GM12878 (cell line): Measurements from ENCODE around the gene DLX5. TPM values are rescaled to one million over a fixed set of nuclear protein-coding genes. Genes with fewer than 3 reads are reported as not detected.

Source experiments
- ATAC-seq: fragments of 200-7000 bp; cut with Tn5 transposase; 3 replicates; pipeline ENCODE4 v1.9.1; 2020; ENCODE audit warnings: mild to moderate bottlenecking, moderate library complexity
- BruUV-seq: library from RNA; stranded (reverse); fragments of 400-500 nt; replicated peaks from 2 replicates; lab custom pipeline; 2021; lab: Mats Ljungman, UMichigan
- CTCF ChIA-PET: fragments of 300-600 bp; sonication (Branson Sonifier 250); formaldehyde crosslinking; extraction: SDS; loops from one replicate; lab custom pipeline; 2021; ENCODE audit warnings: inconsistent platforms; lab: Yijun Ruan, JAX
- POLR2A ChIA-PET: fragments of 350-600 bp; formaldehyde crosslinking; extraction: SDS; loops from one replicate; lab custom pipeline; 2021; ENCODE audit warnings: inconsistent platforms; lab: Charles Lee
- RAD21 ChIA-PET: fragments of 300-600 bp; sonication (Branson Sonifier 250); formaldehyde crosslinking; loops from one replicate; lab custom pipeline; 2023; ENCODE audit warnings: antibody characterized with exemption; ENCODE audit not compliant: unreplicated experiment; lab: Charles Lee
- SMC1A ChIA-PET: fragments of 300-600 bp; sonication (Branson Sonifier 250); formaldehyde crosslinking; loops from one replicate; lab custom pipeline; 2023; ENCODE audit not compliant: unreplicated experiment, uncharacterized antibody; lab: Charles Lee
- DNase-seq: peaks from one replicate; pipeline ENCODE4 v3.0.0-alpha.2; 2011; ENCODE audit warnings: low read depth, low spot score
- FAIRE-seq: peaks from 3 replicates; lab custom pipeline; 2011; peaks lifted over from hg19 to GRCh38; lab: Jason Lieb, UNC
- H2AFZ ChIP-seq: 2 replicates; pipeline ENCODE4 v1.6.0; 2011; ENCODE audit warnings: low read depth, low read length, control low read depth; ENCODE audit not compliant: control insufficient read depth
- H3K27ac ChIP-seq: 2 replicates; pipeline ENCODE4 v1.5.1; 2011; ENCODE audit warnings: control low read depth; ENCODE audit not compliant: control insufficient read depth, insufficient read depth
- H3K27me3 ChIP-seq, 2 experiments: replicated peaks in 1 of 2; 2 replicates each; pipeline versions ENCODE4 v1.6.0 to v1.6.1; 2011; ENCODE audit warnings: low read length in 1 of 2; ENCODE audit not compliant: control insufficient read depth in 2 of 2, insufficient read depth in 2 of 2
- H3K36me3 ChIP-seq, 2 experiments: 2 replicates each; pipeline ENCODE4 v1.5.1; 2011; ENCODE audit warnings: low read length in 1 of 2; ENCODE audit not compliant: control insufficient read depth in 2 of 2, insufficient read depth in 2 of 2
- H3K4me1 ChIP-seq: 2 replicates; pipeline ENCODE4 v1.6.1; 2011; ENCODE audit warnings: mild to moderate bottlenecking, low read length, moderate library complexity, mixed read lengths; ENCODE audit not compliant: control insufficient read depth, insufficient read depth
- H3K4me2 ChIP-seq: 2 replicates; pipeline ENCODE4 v1.6.0; 2011; ENCODE audit warnings: control low read depth; ENCODE audit not compliant: control insufficient read depth, insufficient read depth
- H3K4me3 ChIP-seq: fragments of 200-600 bp; sonication (generic); 2 replicates; pipeline ENCODE4 v1.5.1; 2016
- H3K79me2 ChIP-seq: 2 replicates; pipeline ENCODE4 v1.6.0; 2011; ENCODE audit warnings: low read length; ENCODE audit not compliant: control insufficient read depth, insufficient read depth
- H3K9ac ChIP-seq: 2 replicates; pipeline ENCODE4 v1.8.0; 2011; ENCODE audit warnings: low read length, control low read depth, mixed read lengths; ENCODE audit not compliant: control insufficient read depth, insufficient read depth
- H3K9me3 ChIP-seq: replicated peaks from 3 replicates; pipeline ENCODE4 v1.5.1; 2011; ENCODE audit warnings: mild to moderate bottlenecking, low read length; ENCODE audit not compliant: control insufficient read depth, insufficient read depth
- H4K20me1 ChIP-seq: 2 replicates; pipeline ENCODE4 v1.6.0; 2011; ENCODE audit not compliant: control insufficient read depth, insufficient read depth
- BCL11A ChIP-seq: IDR thresholded peaks from 2 replicates; pipeline ENCODE4 v1.6.1; 2011; ENCODE audit warnings: low read depth, low read length
- BRCA1 ChIP-seq: IDR thresholded peaks from 2 replicates; pipeline ENCODE4 v1.6.1; 2011; ENCODE audit warnings: low read depth, low read length, improper control_type of control experiment
- CEBPB ChIP-seq, 2 experiments: fragments of 150-350 bp in 1 of 2; IDR thresholded peaks; 2 replicates each; pipeline ENCODE4 v1.6.1; 2012 to 2014; ENCODE audit warnings: low read depth in 2 of 2, low read length in 2 of 2, borderline replicate concordance in 1 of 2, inconsistent platforms in 1 of 2
- CHD2 ChIP-seq: IDR thresholded peaks from 2 replicates; pipeline ENCODE4 v1.6.1; 2011; ENCODE audit warnings: low read depth, low read length, improper control_type of control experiment, borderline replicate concordance
- IRF4 ChIP-seq: IDR thresholded peaks from 2 replicates; pipeline ENCODE4 v1.6.1; 2011; ENCODE audit warnings: low read depth, low read length
- KAT2A ChIP-seq: conservative IDR thresholded peaks from 2 replicates; pipeline ENCODE4 v1.6.1; 2011; ENCODE audit warnings: low read depth, low read length; ENCODE audit not compliant: control insufficient read depth
- NFIC ChIP-seq: IDR thresholded peaks from 2 replicates; pipeline ENCODE4 v1.6.1; 2012; ENCODE audit warnings: low read depth, mild to moderate bottlenecking, inconsistent platforms, low read length, moderate library complexity
- NFXL1 ChIP-seq: fragments of 450-650 bp; IDR thresholded peaks from 2 replicates; pipeline ENCODE4 v1.6.1; 2017; ENCODE audit warnings: antibody characterized with exemption, mild to moderate bottlenecking, borderline replicate concordance
- PRDM15 ChIP-seq: fragments of 450-650 bp; formaldehyde crosslinking; IDR thresholded peaks from 2 replicates; pipeline ENCODE4 v1.4.0; 2020; ENCODE audit warnings: mild to moderate bottlenecking, moderate library complexity
- RAD21 ChIP-seq: IDR thresholded peaks from 2 replicates; pipeline ENCODE4 v1.6.1; 2011; ENCODE audit warnings: mild to moderate bottlenecking, low read depth, low read length, moderate library complexity; ENCODE audit not compliant: insufficient read depth
- SMARCA5 ChIP-seq: fragments of 450-650 bp; IDR thresholded peaks from 2 replicates; pipeline ENCODE4 v1.6.1; 2017; ENCODE audit warnings: mild to moderate bottlenecking
- SREBF1 ChIP-seq: IDR thresholded peaks from 2 replicates; pipeline ENCODE4 v1.6.1; 2012; ENCODE audit warnings: mild to moderate bottlenecking, low read length
- TAF1 ChIP-seq: IDR thresholded peaks from 2 replicates; pipeline ENCODE4 v1.6.1; 2011; ENCODE audit warnings: mild to moderate bottlenecking, low read depth, low read length, borderline replicate concordance
- TCF3 ChIP-seq: IDR thresholded peaks from 2 replicates; pipeline ENCODE4 v1.6.1; 2012; ENCODE audit warnings: low read depth, mild to moderate bottlenecking, low read length, borderline replicate concordance; ENCODE audit not compliant: insufficient read depth
- WRNIP1 ChIP-seq: IDR thresholded peaks from 2 replicates; pipeline ENCODE4 v1.6.1; 2011; ENCODE audit warnings: low read depth, low read length, improper control_type of control experiment, borderline replicate concordance
- ZNF384 ChIP-seq: IDR thresholded peaks from 2 replicates; pipeline ENCODE4 v1.6.1; 2012; ENCODE audit warnings: low read depth, mild to moderate bottlenecking, low read length, improper control_type of control experiment, borderline replicate concordance
- ZNF592 ChIP-seq: fragments of 450-650 bp; IDR thresholded peaks from 2 replicates; pipeline ENCODE4 v1.6.1; 2017; ENCODE audit warnings: mild to moderate bottlenecking, moderate library complexity
- WGBS: methylation state at CpG from one replicate; pipeline ENCODE4 v1.1.6; 2016; ENCODE audit warnings: low lambda C conversion rate; ENCODE audit not compliant: insufficient replicate concordance, insufficient coverage; ENCODE audit errors: missing lambda C conversion rate; 5-methylcytosine and 5-hydroxymethylcytosine counted together
- in situ Hi-C: fragments of 300-500 bp; cut with MboI; formaldehyde crosslinking; loops from 9 replicates; pipeline ENCODE4 v1.14.3; 2018; ENCODE audit warnings: mixed read lengths
- intact Hi-C: fragments of 100-400 bp; cut with micrococcal nuclease; formaldehyde crosslinking; loops from one replicate; pipeline ENCODE4 v1.14.2; 2022; ENCODE audit not compliant: unreplicated experiment
- polyA plus RNA-seq, 11 experiments: library from polyadenylated mRNA; depleted of rRNA in 4 of 11; unstranded in 6 of 11; stranded (reverse) in 5 of 11; fragments of >200 nt; fragmentation: Nextera tagmentation in 4 of 11; fragmentation: Illumina TruSeq in 1 of 11; extraction: Ambion mirVana in 4 of 11; extraction: Trizol in 1 of 11; gene quantifications; 1 replicate in 1 of 11; 2 replicates in 10 of 11; pipeline versions ENCODE4 v1.2.1 to v1.2.3, GENCODE V29; 2011 to 2016; ENCODE audit warnings: inconsistent platforms in 2 of 11, missing spikeins in 2 of 11, low read depth in 1 of 11
- total RNA-seq, 4 experiments: library from RNA; depleted of rRNA in 3 of 4; stranded (reverse); fragments of >200 nt in 3 of 4; fragmentation: Illumina TruSeq in 1 of 4; extraction: Trizol in 1 of 4; gene quantifications; 2 replicates each; pipeline versions ENCODE4 v1.2.1 to v1.2.3, GENCODE V29; 2013 to 2021

Gene DLX5
- total and polyA plus RNA-seq, 10 of the 15 experiments (the other 5 are each of a cell fraction or from before 2014, with no cell fraction given), result not detected

GRCh38 chr7:97008275-97008917, 16.2 kb downstream of the DLX5 start:
- ChIA-PET POLR2A (no interaction called here), CTCF (interaction anchor here (1.5 kb wide), 1 partner anchor 19 kb away, joined by 5 read pairs; no protein-coding TSS in a partner anchor), SMC1A (no interaction called here), RAD21 (no interaction called here)
- Histone ChIP-seq H3K4me1 (no peaks in the 10 kb centered on the region), H2AFZ (no peak overlapping the region), H3K36me3 (no peaks in the 10 kb centered on the region), H3K9ac (no peak overlapping the region), H3K27ac (no peak overlapping the region), H3K79me2 (no peaks in the 10 kb centered on the region), H3K4me2 (no peak overlapping the region), H4K20me1 (no peaks in the 10 kb centered on the region), H3K9me3 (peaks cover 2% of the 10 kb centered on the region; the same call in 2 of the 3 replicates), H3K27me3 (peaks cover 10 to 26% of the 10 kb centered on the region in 2 experiments; a peak in 3 of 4 replicates), H3K4me3 (no peak overlapping the region)
- WGBS, result 41% methylated on average over 3 of the region's 3 CpGs
- in situ Hi-C loops, result no loop called here
- ATAC-seq (no peak), DNase-seq (no peak), FAIRE-seq (no peak)
- intact Hi-C loops, result no loop called here
- BruUV-seq, result no TSS peak
- TF ChIP-seq WRNIP1, result no peak
- no peak for TF ChIP-seq ZNF592
- no peak for TF ChIP-seq RAD21
- TF ChIP-seq CHD2, result no peak
- TF ChIP-seq SMARCA5, result no peak
- no peak for TF ChIP-seq BRCA1
- TF ChIP-seq IRF4, result no peak
- TF ChIP-seq NFXL1, result no peak
- no peak for TF ChIP-seq ZNF384
- TF ChIP-seq TCF3, result no peak
- no peak for TF ChIP-seq KAT2A
- TF ChIP-seq PRDM15, result no peak
- TF ChIP-seq SREBF1, result no peak
- TF ChIP-seq BCL11A, result no peak
- no peak for TF ChIP-seq NFIC
- no peak for TF ChIP-seq TAF1
- TF ChIP-seq CEBPB (IDR thresholded peaks at IDR 0.05; ENCODE audit: borderline replicate concordance in 1 of 2, low read depth in 2 of 2, low read length in 2 of 2), result no peak
